ENCODE results near the gene TBKBP1. TPM values are rescaled to one million over a fixed set of nuclear protein-coding genes. Genes with fewer than 3 reads are reported as not detected.
A peak's percentile ranks its signal among the peaks of the same experiment; 100 is the strongest.

Gene TBKBP1
- total and polyA plus RNA-seq, 2 donors: 1.8 to 9.5 TPM

GRCh38 chr17:47694581-47695428 is 844 bp downstream of the TBKBP1 start:
- Histone ChIP-seq H3K27ac (ENCODE audit: low read depth in 1 of 2, low read length in 1 of 2) (peak overlapping the region in 1 of 2 donors; percentile 42), H3K36me3 (ENCODE audit: control insufficient read depth in 2 of 2, insufficient read depth in 2 of 2, low read length in 1 of 2) (peaks cover 0 to 4% of the 10 kb centered on the region in 2 donors), H3K4me3 (ENCODE audit: low read length in 2 of 2) (peak overlapping the region; percentile 45 to 72), H3K27me3 (ENCODE audit: control insufficient read depth in 2 of 2, insufficient read depth in 1 of 2, low read length in 1 of 2) (peaks cover 21 to 51% of the 10 kb centered on the region in 2 donors), H3K4me1 (ENCODE audit: control insufficient read depth in 2 of 2, insufficient read depth in 2 of 2, low read length in 2 of 2) (peaks cover 19 to 32% of the 10 kb centered on the region in 2 donors), H3K9me3 (ENCODE audit: control insufficient read depth in 2 of 2, insufficient read depth in 1 of 2, low read length in 1 of 2) (peaks cover 0 to 6% of the 10 kb centered on the region in 2 donors)
- WGBS: under 1% methylated on average over 65 of the region's 65 CpGs
- DNase-seq (ENCODE audit: low read depth in 6 of 9, low spot score in 9 of 9): peak in 1 of 9 donors; percentile 42

GRCh38 chr17:47695429-47696376 is 1.7 kb downstream of the TBKBP1 start:
- Histone ChIP-seq H3K27me3 (ENCODE audit: control insufficient read depth in 2 of 2, insufficient read depth in 1 of 2, low read length in 1 of 2) (peaks cover 21 to 51% of the 10 kb centered on the region in 2 donors), H3K4me3 (ENCODE audit: low read length in 2 of 2) (peak overlapping the region; percentile 45 to 72), H3K27ac (ENCODE audit: low read depth in 1 of 2, low read length in 1 of 2) (peak overlapping the region in 1 of 2 donors; percentile 42), H3K9me3 (ENCODE audit: control insufficient read depth in 2 of 2, insufficient read depth in 1 of 2, low read length in 1 of 2) (peaks cover 0 to 6% of the 10 kb centered on the region in 2 donors), H3K4me1 (ENCODE audit: control insufficient read depth in 2 of 2, insufficient read depth in 2 of 2, low read length in 2 of 2) (peaks cover 19 to 36% of the 10 kb centered on the region in 2 donors), H3K36me3 (ENCODE audit: control insufficient read depth in 2 of 2, insufficient read depth in 2 of 2, low read length in 1 of 2) (peaks cover 0 to 4% of the 10 kb centered on the region in 2 donors)
- no peak for DNase-seq (ENCODE audit: low read depth in 6 of 9, low spot score in 9 of 9)
- WGBS: 41% methylated on average over 47 of the region's 47 CpGs

- Histone ChIP-seq H3K4me1 (ENCODE audit: control insufficient read depth in 2 of 2, insufficient read depth in 2 of 2, low read length in 2 of 2) (peaks cover 19 to 40% of the 10 kb centered on the region in 2 donors), H3K27ac (ENCODE audit: low read depth in 1 of 2, low read length in 1 of 2) (no peak overlapping the region), H3K9me3 (ENCODE audit: control insufficient read depth in 2 of 2, insufficient read depth in 1 of 2, low read length in 1 of 2) (peaks cover 0 to 6% of the 10 kb centered on the region in 2 donors), H3K36me3 (ENCODE audit: control insufficient read depth in 2 of 2, insufficient read depth in 2 of 2, low read length in 1 of 2) (peaks cover 0 to 4% of the 10 kb centered on the region in 2 donors), H3K27me3 (ENCODE audit: control insufficient read depth in 2 of 2, insufficient read depth in 1 of 2, low read length in 1 of 2) (peaks cover 21 to 50% of the 10 kb centered on the region in 2 donors), H3K4me3 (ENCODE audit: low read length in 2 of 2) (no peak overlapping the region)
- DNase-seq (ENCODE audit: low read depth in 6 of 9, low spot score in 9 of 9): no peak
- 98% methylated on average over 11 of the region's 11 CpGs for WGBS
Measured at GRCh38 chr17:47696717-47697642, 3.0 kb downstream of the TBKBP1 start.

GRCh38 chr17:47697906-47698711 is 4.1 kb downstream of the TBKBP1 start:
- Histone ChIP-seq H3K27ac (ENCODE audit: low read depth in 1 of 2, low read length in 1 of 2) (no peak overlapping the region), H3K4me1 (ENCODE audit: control insufficient read depth in 2 of 2, insufficient read depth in 2 of 2, low read length in 2 of 2) (peaks cover 20 to 42% of the 10 kb centered on the region in 2 donors), H3K9me3 (ENCODE audit: control insufficient read depth in 2 of 2, insufficient read depth in 1 of 2, low read length in 1 of 2) (peaks cover 0 to 6% of the 10 kb centered on the region in 2 donors), H3K4me3 (ENCODE audit: low read length in 2 of 2) (no peak overlapping the region), H3K36me3 (ENCODE audit: control insufficient read depth in 2 of 2, insufficient read depth in 2 of 2, low read length in 1 of 2) (peaks cover 0 to 4% of the 10 kb centered on the region in 2 donors), H3K27me3 (ENCODE audit: control insufficient read depth in 2 of 2, insufficient read depth in 1 of 2, low read length in 1 of 2) (peaks cover 18 to 39% of the 10 kb centered on the region in 2 donors)
- no peak for DNase-seq (ENCODE audit: low read depth in 6 of 9, low spot score in 9 of 9)
- 45% methylated on average over 9 of the region's 9 CpGs for WGBS

- peaks cover 0 to 4% of the 10 kb centered on the region in 2 donors for H3K36me3 ChIP-seq (ENCODE audit: control insufficient read depth in 2 of 2, insufficient read depth in 2 of 2, low read length in 1 of 2)
- H3K27me3 ChIP-seq (ENCODE audit: control insufficient read depth in 2 of 2, insufficient read depth in 1 of 2, low read length in 1 of 2): peaks cover 18 to 39% of the 10 kb centered on the region in 2 donors
- WGBS: 76% methylated on average over 25 of the region's 25 CpGs
- no peak overlapping the region for H3K27ac ChIP-seq (ENCODE audit: low read depth in 1 of 2, low read length in 1 of 2)
- no peak overlapping the region for H3K4me3 ChIP-seq (ENCODE audit: low read length in 2 of 2)
- H3K4me1 ChIP-seq (ENCODE audit: control insufficient read depth in 2 of 2, insufficient read depth in 2 of 2, low read length in 2 of 2): peaks cover 17 to 45% of the 10 kb centered on the region in 2 donors
- peaks cover 0 to 6% of the 10 kb centered on the region in 2 donors for H3K9me3 ChIP-seq (ENCODE audit: control insufficient read depth in 2 of 2, insufficient read depth in 1 of 2, low read length in 1 of 2)
- DNase-seq (ENCODE audit: low read depth in 6 of 9, low spot score in 9 of 9): peak in 2 of 9 donors; percentile 67 to 68
Measured at GRCh38 chr17:47698749-47699535, 5.0 kb downstream of the TBKBP1 start.

- peaks cover 0 to 6% of the 10 kb centered on the region in 2 donors for H3K9me3 ChIP-seq (ENCODE audit: control insufficient read depth in 2 of 2, insufficient read depth in 1 of 2, low read length in 1 of 2)
- no peak for DNase-seq (ENCODE audit: low read depth in 6 of 9, low spot score in 9 of 9)
- peaks cover 0 to 4% of the 10 kb centered on the region in 2 donors for H3K36me3 ChIP-seq (ENCODE audit: control insufficient read depth in 2 of 2, insufficient read depth in 2 of 2, low read length in 1 of 2)
- no peak overlapping the region for H3K27ac ChIP-seq (ENCODE audit: low read depth in 1 of 2, low read length in 1 of 2)
- no peak overlapping the region for H3K4me3 ChIP-seq (ENCODE audit: low read length in 2 of 2)
- H3K4me1 ChIP-seq (ENCODE audit: control insufficient read depth in 2 of 2, insufficient read depth in 2 of 2, low read length in 2 of 2): peaks cover 17 to 51% of the 10 kb centered on the region in 2 donors
- WGBS: 95% methylated on average over 4 of the region's 4 CpGs
- peaks cover 15 to 39% of the 10 kb centered on the region in 2 donors for H3K27me3 ChIP-seq (ENCODE audit: control insufficient read depth in 2 of 2, insufficient read depth in 1 of 2, low read length in 1 of 2)
Measured at GRCh38 chr17:47699536-47699840, 5.5 kb downstream of the TBKBP1 start.

- Histone ChIP-seq H3K9me3 (ENCODE audit: control insufficient read depth in 2 of 2, insufficient read depth in 1 of 2, low read length in 1 of 2) (peaks cover 0 to 3% of the 10 kb centered on the region in 2 donors), H3K27ac (ENCODE audit: low read depth in 1 of 2, low read length in 1 of 2) (no peak overlapping the region), H3K27me3 (ENCODE audit: control insufficient read depth in 2 of 2, insufficient read depth in 1 of 2, low read length in 1 of 2) (peaks cover 6 to 26% of the 10 kb centered on the region in 2 donors), H3K4me1 (ENCODE audit: control insufficient read depth in 2 of 2, insufficient read depth in 2 of 2, low read length in 2 of 2) (peaks cover 19 to 52% of the 10 kb centered on the region in 2 donors), H3K36me3 (ENCODE audit: control insufficient read depth in 2 of 2, insufficient read depth in 2 of 2, low read length in 1 of 2) (no peaks in the 10 kb centered on the region), H3K4me3 (ENCODE audit: low read length in 2 of 2) (no peak overlapping the region)
- no peak for DNase-seq (ENCODE audit: low read depth in 6 of 9, low spot score in 9 of 9)
- 92% methylated on average over 13 of the region's 13 CpGs for WGBS
Measured at GRCh38 chr17:47700471-47701449, 6.8 kb downstream of the TBKBP1 start.

All from thymus (tissue), 11 donors.